H9 (cell line): ENCODE measurements around the gene KLK13. TPM values are rescaled to one million over a fixed set of nuclear protein-coding genes. Genes with fewer than 3 reads are reported as not detected.

Experiments
- DNase-seq: peaks from one replicate; pipeline ENCODE4 v3.0.0-alpha.2; 2017
- H2AFZ ChIP-seq: one replicate; pipeline ENCODE4 v1.6.1; 2013; ENCODE audit warnings: mild to moderate bottlenecking, low read length, control low read depth, moderate library complexity
- H2AK5ac ChIP-seq: 2 replicates; pipeline ENCODE4 v1.6.1; 2013; ENCODE audit warnings: low read length, control low read depth, mixed read lengths; ENCODE audit not compliant: insufficient read length
- H2BK120ac ChIP-seq: one replicate; pipeline ENCODE4 v1.6.1; 2013; ENCODE audit warnings: low read depth, mild to moderate bottlenecking, low read length, control low read depth, inconsistent platforms; ENCODE audit not compliant: poor library complexity, severe bottlenecking
- H2BK12ac ChIP-seq: 2 replicates; pipeline ENCODE4 v1.6.1; 2013; ENCODE audit warnings: low read length, control low read depth, mixed read lengths, low read depth; ENCODE audit not compliant: insufficient read length
- H2BK15ac ChIP-seq: 2 replicates; pipeline ENCODE4 v1.6.1; 2013; ENCODE audit warnings: low read depth, low read length, control low read depth
- H2BK20ac ChIP-seq: one replicate; pipeline ENCODE4 v1.6.1; 2013; ENCODE audit warnings: low read depth, mild to moderate bottlenecking, low read length, control low read depth, inconsistent platforms; ENCODE audit not compliant: poor library complexity, severe bottlenecking
- H2BK5ac ChIP-seq: 2 replicates; pipeline ENCODE4 v1.6.1; 2013; ENCODE audit warnings: low read length, control low read depth, mixed read lengths; ENCODE audit not compliant: insufficient read length
- H3K14ac ChIP-seq: 2 replicates; pipeline ENCODE4 v1.6.1; 2013; ENCODE audit warnings: low read length, control low read depth; ENCODE audit not compliant: insufficient read depth
- H3K18ac ChIP-seq: 2 replicates; pipeline ENCODE4 v1.6.1; 2013; ENCODE audit warnings: low read depth, mild to moderate bottlenecking, mixed read lengths, low read length, control low read depth; ENCODE audit not compliant: insufficient read length
- H3K23ac ChIP-seq: 2 replicates; pipeline ENCODE4 v1.6.1; 2013; ENCODE audit warnings: low read length, control low read depth, mixed read lengths, low read depth; ENCODE audit not compliant: insufficient read length
- H3K23me2 ChIP-seq: 2 replicates; pipeline ENCODE4 v1.6.1; 2013; ENCODE audit warnings: low read depth, mild to moderate bottlenecking, mixed read lengths, low read length, control low read depth; ENCODE audit not compliant: insufficient read length, poor library complexity, severe bottlenecking
- H3K27ac ChIP-seq: 2 replicates; pipeline ENCODE4 v1.5.1; 2013; ENCODE audit warnings: low read length, control low read depth, mixed read lengths, low read depth; ENCODE audit not compliant: insufficient read length
- H3K27me3 ChIP-seq: 2 replicates; pipeline ENCODE4 v1.6.1; 2013; ENCODE audit warnings: low read length, control low read depth, inconsistent platforms; ENCODE audit not compliant: insufficient read depth
- H3K4ac ChIP-seq: 2 replicates; pipeline ENCODE4 v1.6.1; 2013; ENCODE audit warnings: low read depth, mild to moderate bottlenecking, control low read depth, inconsistent platforms, low read length, moderate library complexity
- H3K4me1 ChIP-seq: 2 replicates; pipeline ENCODE4 v1.6.1; 2013; ENCODE audit warnings: low read length, control low read depth, inconsistent platforms; ENCODE audit not compliant: insufficient read depth
- H3K4me2 ChIP-seq: 2 replicates; pipeline ENCODE4 v1.6.1; 2013; ENCODE audit warnings: low read length, control low read depth, mixed read lengths; ENCODE audit not compliant: insufficient read length, insufficient read depth
- H3K56ac ChIP-seq: 2 replicates; pipeline ENCODE4 v1.6.1; 2013; ENCODE audit warnings: low read depth, mild to moderate bottlenecking, mixed read lengths, low read length, control low read depth; ENCODE audit not compliant: insufficient read length
- H3K79me1 ChIP-seq: 2 replicates; pipeline ENCODE4 v1.6.1; 2013; ENCODE audit warnings: low read depth, mild to moderate bottlenecking, moderate library complexity, low read length, control low read depth, inconsistent platforms; ENCODE audit not compliant: insufficient read depth, poor library complexity, severe bottlenecking
- H3K79me2 ChIP-seq: 2 replicates; pipeline ENCODE4 v1.6.1; 2013; ENCODE audit warnings: low read length, control low read depth, inconsistent platforms; ENCODE audit not compliant: insufficient read depth
- H3K9ac ChIP-seq: 2 replicates; pipeline ENCODE4 v1.6.1; 2013; ENCODE audit warnings: low read length, control low read depth, mixed read lengths; ENCODE audit not compliant: insufficient read length; ENCODE audit errors: extremely low read depth
- H3K9me3 ChIP-seq: one replicate; pipeline ENCODE4 v1.6.1; 2013; ENCODE audit warnings: low read depth, low read length, inconsistent platforms; ENCODE audit not compliant: control insufficient read depth
- H3T11ph ChIP-seq: one replicate; pipeline ENCODE4 v1.6.1; 2013; ENCODE audit warnings: mild to moderate bottlenecking, low read length, control low read depth, inconsistent platforms
- H4K20me1 ChIP-seq: one replicate; pipeline ENCODE4 v1.6.1; 2013; ENCODE audit not compliant: control insufficient read depth, insufficient read length, insufficient read depth
- H4K5ac ChIP-seq: 2 replicates; pipeline ENCODE4 v1.6.1; 2013; ENCODE audit warnings: low read depth, mild to moderate bottlenecking, mixed read lengths, low read length, control low read depth; ENCODE audit not compliant: insufficient read length
- H4K8ac ChIP-seq: replicated peaks from 2 replicates; pipeline ENCODE4 v1.6.1; 2013; ENCODE audit warnings: low read length, control low read depth, mixed read lengths, low read depth; ENCODE audit not compliant: insufficient read length
- H4K91ac ChIP-seq: 2 replicates; pipeline ENCODE4 v1.6.1; 2013; ENCODE audit warnings: low read depth, mild to moderate bottlenecking, moderate library complexity, mixed read lengths, low read length, control low read depth; ENCODE audit not compliant: insufficient read length
- H3K27ac Mint-ChIP-seq, 3 experiments: 2 replicates in 2 of 3; 3 replicates in 1 of 3; pipeline ENCODE4 v1.8.0; 2020 to 2021; ENCODE audit warnings: mixed read lengths in 3 of 3, mild to moderate bottlenecking in 1 of 3, moderate library complexity in 1 of 3
- H3K27me3 Mint-ChIP-seq: 2 replicates; pipeline ENCODE4 v1.8.0; 2021; ENCODE audit warnings: low read depth, mild to moderate bottlenecking, moderate library complexity, mixed read lengths
- H3K36me3 Mint-ChIP-seq, 3 experiments: 2 replicates in 2 of 3; 3 replicates in 1 of 3; pipeline ENCODE4 v1.8.0; 2020 to 2021; ENCODE audit warnings: low read depth in 3 of 3, mixed read lengths in 3 of 3; ENCODE audit not compliant: insufficient read depth in 1 of 3
- H3K4me1 Mint-ChIP-seq, 2 experiments: 2 replicates each; pipeline ENCODE4 v1.8.0; 2020; ENCODE audit warnings: mixed read lengths in 2 of 2
- H3K4me3 Mint-ChIP-seq, 2 experiments: 2 replicates in 1 of 2; 3 replicates in 1 of 2; pipeline ENCODE4 v1.8.0; 2020 to 2021; ENCODE audit warnings: mild to moderate bottlenecking in 2 of 2, mixed read lengths in 2 of 2, moderate library complexity in 1 of 2
- H3K9me3 Mint-ChIP-seq, 2 experiments: 2 replicates in 1 of 2; 3 replicates in 1 of 2; pipeline ENCODE4 v1.8.0; 2020; ENCODE audit warnings: mild to moderate bottlenecking in 2 of 2, mixed read lengths in 2 of 2, moderate library complexity in 1 of 2
- WGBS: extraction: QIAGEN DNeasy Blood & Tissue Kit; methylation state at CpG from one replicate; pipeline ENCODE4 v1.1.7; 2013; ENCODE audit warnings: missing lambda C conversion rate, low lambda C conversion rate, mixed read lengths; ENCODE audit not compliant: insufficient read length; ENCODE audit errors: extremely low coverage; 5-methylcytosine and 5-hydroxymethylcytosine counted together
- total RNA-seq: library from RNA; stranded (reverse); gene quantifications from 2 replicates; pipeline ENCODE4 v1.2.1, GENCODE V29; 2021
- TF ChIP-seq, protein P1 (sequence below): fragments of 200-600 bp; sonication (generic); conservative IDR thresholded peaks from 3 replicates; pipeline ENCODE4 v1.8.0; 2021; ENCODE audit warnings: antibody characterized with exemption, mild to moderate bottlenecking

Gene KLK13
- total RNA-seq, 1 experiment from 2014 or later: 4.2 TPM

DNA sequence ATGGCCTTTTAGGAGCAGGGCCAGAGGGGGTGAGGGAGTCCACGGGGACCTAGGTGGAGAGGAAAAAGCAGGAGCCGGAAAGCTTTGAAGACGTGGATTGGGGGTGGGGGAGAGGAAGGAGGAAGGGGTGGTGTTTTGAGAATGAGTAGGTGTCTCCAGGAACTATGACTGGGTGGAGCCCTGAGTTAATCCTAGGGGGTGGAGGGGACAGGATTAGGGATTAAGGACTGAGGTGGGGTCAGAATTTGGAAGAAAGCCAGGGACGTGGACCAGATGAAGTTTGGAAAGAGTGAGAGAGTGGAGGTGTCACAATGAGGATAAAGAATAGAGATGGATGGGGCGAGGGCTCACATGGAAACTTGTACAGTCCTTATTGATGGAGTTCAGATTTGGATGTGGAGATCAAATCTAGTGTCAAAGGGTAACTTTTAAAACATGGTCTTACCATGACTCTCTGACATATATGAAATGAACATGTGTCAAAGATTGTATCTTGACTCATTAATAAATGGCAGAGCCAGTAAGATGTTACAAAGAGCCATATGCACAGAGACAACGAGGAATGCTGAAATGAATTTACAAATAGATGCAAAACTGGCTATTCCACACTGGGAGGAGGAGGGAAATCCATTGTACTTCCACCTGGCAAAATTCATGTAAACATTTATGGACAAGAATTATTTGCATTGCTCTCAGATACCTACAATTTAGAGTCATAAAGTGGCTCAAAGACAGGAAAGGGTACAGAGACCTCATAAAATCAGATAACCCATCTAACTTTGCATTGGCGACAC is 1.7 kb upstream of the KLK13 start:
- Histone ChIP-seq H3K79me2 (no peaks in the 10 kb centered on the region), H2BK5ac (no peak overlapping the region), H3K9me3 (no peaks in the 10 kb centered on the region), H3K23me2 (peaks cover 5% of the 10 kb centered on the region), H2AK5ac (no peak overlapping the region), H4K8ac (no peak overlapping the region), H3K4me2 (no peak overlapping the region), H3K27ac (no peak overlapping the region), H3T11ph (no peak overlapping the region), H2AFZ (no peak overlapping the region), H3K27me3 (no peaks in the 10 kb centered on the region), H2BK12ac (no peak overlapping the region), H3K56ac (no peak overlapping the region), H4K91ac (no peak overlapping the region), H3K4ac (no peak overlapping the region), H3K18ac (no peak overlapping the region), H4K20me1 (no peaks in the 10 kb centered on the region), H4K5ac (no peak overlapping the region), H3K79me1 (no peaks in the 10 kb centered on the region), H3K9ac (no peak overlapping the region), H3K23ac (no peak overlapping the region), H2BK15ac (no peak overlapping the region), H2BK120ac (no peak overlapping the region), H3K4me1 (no peaks in the 10 kb centered on the region; the same call in 1 of the 2 replicates), H3K14ac (no peak overlapping the region), H2BK20ac (no peak overlapping the region)
- Mint-ChIP-seq H3K9me3 (no peaks in the 10 kb centered on the region; a peak in 1 of 5 replicates), H3K4me1 (peaks cover 10 to 13% of the 10 kb centered on the region in 2 experiments), H3K27me3 (peaks cover 11% of the 10 kb centered on the region), H3K36me3 (peaks cover 0 to 3% (median 0%) of the 10 kb centered on the region in 3 experiments; a peak in 2 of 7 replicates), H3K4me3 (no peak overlapping the region; a peak in 1 of 5 replicates), H3K27ac (no peak overlapping the region)
- TF ChIP-seq, protein P1, sequence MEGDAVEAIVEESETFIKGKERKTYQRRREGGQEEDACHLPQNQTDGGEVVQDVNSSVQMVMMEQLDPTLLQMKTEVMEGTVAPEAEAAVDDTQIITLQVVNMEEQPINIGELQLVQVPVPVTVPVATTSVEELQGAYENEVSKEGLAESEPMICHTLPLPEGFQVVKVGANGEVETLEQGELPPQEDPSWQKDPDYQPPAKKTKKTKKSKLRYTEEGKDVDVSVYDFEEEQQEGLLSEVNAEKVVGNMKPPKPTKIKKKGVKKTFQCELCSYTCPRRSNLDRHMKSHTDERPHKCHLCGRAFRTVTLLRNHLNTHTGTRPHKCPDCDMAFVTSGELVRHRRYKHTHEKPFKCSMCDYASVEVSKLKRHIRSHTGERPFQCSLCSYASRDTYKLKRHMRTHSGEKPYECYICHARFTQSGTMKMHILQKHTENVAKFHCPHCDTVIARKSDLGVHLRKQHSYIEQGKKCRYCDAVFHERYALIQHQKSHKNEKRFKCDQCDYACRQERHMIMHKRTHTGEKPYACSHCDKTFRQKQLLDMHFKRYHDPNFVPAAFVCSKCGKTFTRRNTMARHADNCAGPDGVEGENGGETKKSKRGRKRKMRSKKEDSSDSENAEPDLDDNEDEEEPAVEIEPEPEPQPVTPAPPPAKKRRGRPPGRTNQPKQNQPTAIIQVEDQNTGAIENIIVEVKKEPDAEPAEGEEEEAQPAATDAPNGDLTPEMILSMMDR: no peak
- DNase-seq: peak; percentile 15
- WGBS: no CpG with 5 or more reads among the region's 7 CpGs
